ENCODE data around the gene MRPS34. TPM values are rescaled to one million over a fixed set of nuclear protein-coding genes. Genes with fewer than 3 reads are reported as not detected.
A peak's percentile ranks its signal among the peaks of the same experiment; 100 is the strongest.

Gene MRPS34
- total and polyA plus RNA-seq, 4 donors = 42.4 to 100 (median 58.7) TPM

- peak; percentile 62 for DNase-seq (ENCODE audit: low spot score)
- Histone ChIP-seq H3K27me3 (ENCODE audit: control insufficient read depth in 4 of 4, insufficient read depth in 4 of 4, low read length in 3 of 4) (no peaks in the 10 kb centered on the region), H3K9me3 (ENCODE audit: control insufficient read depth in 4 of 4, low read length in 3 of 4) (no peaks in the 10 kb centered on the region), H3K36me3 (ENCODE audit: control insufficient read depth in 4 of 4, insufficient read depth in 3 of 4, low read depth in 1 of 4, low read length in 3 of 4) (peaks cover 0 to 26% (median 9%) of the 10 kb centered on the region in 4 donors), H3K27ac (ENCODE audit: low read depth in 1 of 2, low read length in 2 of 2) (no peak overlapping the region), H3K4me1 (ENCODE audit: control insufficient read depth in 4 of 4, insufficient read depth in 4 of 4, low read length in 3 of 4) (peaks cover 2 to 7% (median 4%) of the 10 kb centered on the region in 4 donors), H3K4me3 (ENCODE audit: low read depth in 1 of 3, low read length in 3 of 3) (no peak overlapping the region), H3K9ac (ENCODE audit: low read depth in 1 of 2, low read length in 2 of 2) (no peak overlapping the region)
- no peak for TF ChIP-seq ATF3 (IDR thresholded peaks at IDR 0.05)
- peak; percentile 71 for TF ChIP-seq CTCF (IDR thresholded peaks at IDR 0.05; ENCODE audit: low read depth, low read length, missing input control)
- TF ChIP-seq HNF4A (conservative IDR thresholded peaks at IDR 0.05) = no peak
- TF ChIP-seq RAD21 (IDR thresholded peaks at IDR 0.05) = peak in 1 of 2 donors; percentile 72
- 56% methylated on average over 6 of the region's 6 CpGs for WGBS
Observed at GRCh38 chr16:1723450-1724147, 49.3 kb downstream of the MRPS34 start.

Small RNA genes lying within 50 kb of the gene (small RNA-seq; reads per million reads assigned to genes)
- gene MIR3177 = 0.09 reads per million

Other genes starting within 250 kb of the MRPS34 start
- gene TMEM204, start 239.5 kb downstream of the MRPS34 start, total RNA-seq = 10 to 100 TPM in 1 of 2 donors, 1 to 10 TPM in 1; 3.5 to 11.7 TPM
- gene TMEM204, start 239.5 kb downstream of the MRPS34 start, polyA plus RNA-seq = 10 to 100 TPM in 1 of 2 donors, 1 to 10 TPM in 1; 9.8 to 14.4 TPM
- gene IFT140, start 161.1 kb downstream of the MRPS34 start, total RNA-seq = 1 to 10 TPM; 5.4 to 8.1 TPM
- 1 to 10 TPM; 1.3 to 2.1 TPM for gene IFT140, start 161.1 kb downstream of the MRPS34 start, polyA plus RNA-seq
- 1 to 10 TPM; 6.0 to 6.4 TPM for gene CRAMP1, start 160.8 kb downstream of the MRPS34 start, total RNA-seq
- 1 to 10 TPM; 1.1 to 2.5 TPM for gene CRAMP1, start 160.8 kb downstream of the MRPS34 start, polyA plus RNA-seq
- 10 to 100 TPM; 31.0 to 32.6 TPM for gene JPT2, start 94.9 kb downstream of the MRPS34 start, total RNA-seq
- gene JPT2, start 94.9 kb downstream of the MRPS34 start, polyA plus RNA-seq = 10 to 100 TPM in 1 of 2 donors, 1 to 10 TPM in 1; 7.4 to 25.8 TPM
- 10 to 100 TPM; 10.1 to 43.0 TPM for gene MAPK8IP3, start 66.9 kb downstream of the MRPS34 start, total RNA-seq
- 1 to 10 TPM; 4.1 to 8.5 TPM for gene MAPK8IP3, start 66.9 kb downstream of the MRPS34 start, polyA plus RNA-seq
- 10 to 100 TPM; 10.4 to 12.8 TPM for gene NME3, start 1.6 kb downstream of the MRPS34 start, total RNA-seq
- gene NME3, start 1.6 kb downstream of the MRPS34 start, polyA plus RNA-seq = 10 to 100 TPM; 26.0 to 38.0 TPM
- gene EME2, start 324 bp downstream of the MRPS34 start, total RNA-seq = 1 to 10 TPM; 4.2 to 9.0 TPM
- gene EME2, start 324 bp downstream of the MRPS34 start, polyA plus RNA-seq = 1 to 10 TPM; 1.4 to 1.8 TPM
- 10 to 100 TPM; 27.7 to 44.5 TPM for gene SPSB3, start 9.4 kb upstream of the MRPS34 start, total RNA-seq
- 10 to 100 TPM; 31.1 to 60.5 TPM for gene SPSB3, start 9.4 kb upstream of the MRPS34 start, polyA plus RNA-seq
- gene NUBP2, start 9.8 kb upstream of the MRPS34 start, total RNA-seq = 10 to 100 TPM; 28.9 to 80.9 TPM
- gene NUBP2, start 9.8 kb upstream of the MRPS34 start, polyA plus RNA-seq = 10 to 100 TPM; 51.8 to 56.3 TPM
- 100 to 1,000 TPM in 1 of 2 donors, 10 to 100 TPM in 1; 19.8 to 161 TPM for gene IGFALS, start 20.6 kb upstream of the MRPS34 start, total RNA-seq
- 10 to 100 TPM; 62.6 to 74.2 TPM for gene IGFALS, start 20.6 kb upstream of the MRPS34 start, polyA plus RNA-seq
- gene HAGH, start 53.7 kb upstream of the MRPS34 start, total RNA-seq = 100 to 1,000 TPM; 219 to 252 TPM
- 100 to 1,000 TPM; 169 to 188 TPM for gene HAGH, start 53.7 kb upstream of the MRPS34 start, polyA plus RNA-seq
- gene FAHD1, start 54.1 kb upstream of the MRPS34 start, total RNA-seq = 10 to 100 TPM; 71.9 to 84.2 TPM
- gene FAHD1, start 54.1 kb upstream of the MRPS34 start, polyA plus RNA-seq = 10 to 100 TPM; 42.7 to 50.9 TPM
- 1 to 10 TPM in 1 of 2 donors, not detected in 1; 2.2 TPM for gene MEIOB, start 99.0 kb upstream of the MRPS34 start, total RNA-seq
- under 1 TPM in 1 of 2 donors, not detected in 1; 0.33 TPM for gene MEIOB, start 99.0 kb upstream of the MRPS34 start, polyA plus RNA-seq
- gene HS3ST6, start 145.3 kb upstream of the MRPS34 start, total RNA-seq = not detected
- gene HS3ST6, start 145.3 kb upstream of the MRPS34 start, polyA plus RNA-seq = not detected
- 10 to 100 TPM; 32.2 to 43.9 TPM for gene MSRB1, start 170.1 kb upstream of the MRPS34 start, total RNA-seq
- gene MSRB1, start 170.1 kb upstream of the MRPS34 start, polyA plus RNA-seq = 100 to 1,000 TPM; 152 to 169 TPM
- gene RPL3L, start 181.6 kb upstream of the MRPS34 start, total RNA-seq = not detected
- under 1 TPM in 1 of 2 donors, not detected in 1; 0.14 TPM for gene RPL3L, start 181.6 kb upstream of the MRPS34 start, polyA plus RNA-seq
- 100 to 1,000 TPM in 1 of 2 donors, 10 to 100 TPM in 1; 93.9 to 110 TPM for gene NDUFB10, start 186.4 kb upstream of the MRPS34 start, total RNA-seq
- 100 to 1,000 TPM; 156 to 195 TPM for gene NDUFB10, start 186.4 kb upstream of the MRPS34 start, polyA plus RNA-seq
- 1,000 to 10,000 TPM in 1 of 2 donors, 100 to 1,000 TPM in 1; 621 to 1,440 TPM for gene RPS2, start 191.7 kb upstream of the MRPS34 start, total RNA-seq
- 1,000 to 10,000 TPM in 1 of 2 donors, 100 to 1,000 TPM in 1; 524 to 1,259 TPM for gene RPS2, start 191.7 kb upstream of the MRPS34 start, polyA plus RNA-seq
- gene RNF151, start 193.7 kb upstream of the MRPS34 start, total RNA-seq = not detected
- not detected for gene RNF151, start 193.7 kb upstream of the MRPS34 start, polyA plus RNA-seq
- gene TBL3, start 198.9 kb upstream of the MRPS34 start, total RNA-seq = 10 to 100 TPM; 12.5 to 13.9 TPM
- 10 to 100 TPM; 14.5 to 24.3 TPM for gene TBL3, start 198.9 kb upstream of the MRPS34 start, polyA plus RNA-seq
- under 1 TPM; 0.28 to 0.67 TPM for gene NOXO1, start 208.3 kb upstream of the MRPS34 start, total RNA-seq
- under 1 TPM in 1 of 2 donors, not detected in 1; 0.63 TPM for gene NOXO1, start 208.3 kb upstream of the MRPS34 start, polyA plus RNA-seq
- gene GFER, start 211.1 kb upstream of the MRPS34 start, total RNA-seq = 1 to 10 TPM; 7.4 to 9.0 TPM
- gene GFER, start 211.1 kb upstream of the MRPS34 start, polyA plus RNA-seq = 10 to 100 TPM; 21.3 to 28.4 TPM
- gene SYNGR3, start 216.8 kb upstream of the MRPS34 start, total RNA-seq = under 1 TPM; 0.17 to 0.47 TPM
- gene SYNGR3, start 216.8 kb upstream of the MRPS34 start, polyA plus RNA-seq = under 1 TPM in 1 of 2 donors, not detected in 1; 0.09 TPM
- 10 to 100 TPM; 12.8 to 19.7 TPM for gene ZNF598, start 236.7 kb upstream of the MRPS34 start, total RNA-seq
- gene ZNF598, start 236.7 kb upstream of the MRPS34 start, polyA plus RNA-seq = 10 to 100 TPM in 1 of 2 donors, 1 to 10 TPM in 1; 2.7 to 28.4 TPM
- gene NPW, start 246.7 kb upstream of the MRPS34 start, total RNA-seq = 1 to 10 TPM; 1.3 to 8.4 TPM
- 10 to 100 TPM in 1 of 2 donors, 1 to 10 TPM in 1; 9.9 to 20.6 TPM for gene NPW, start 246.7 kb upstream of the MRPS34 start, polyA plus RNA-seq

Data from liver (tissue), 10 donors.